A549 (cell line): ENCODE measurements around the gene IL10RA. TPM values are rescaled to one million over a fixed set of nuclear protein-coding genes. Genes with fewer than 3 reads are reported as not detected.

Experiments used
- ATAC-seq, 2 experiments: fragments of 200-7000 bp in 1 of 2; fragments of >200 bp in 1 of 2; cut with Nextera tagmentation in 1 of 2; cut with Tn5 transposase in 1 of 2; 3 replicates each; pipeline versions ENCODE4 v1.8.0 to v1.9.1; 2018 to 2020; ENCODE audit warnings: mild to moderate bottlenecking in 1 of 2, moderate library complexity in 1 of 2
- CTCF ChIA-PET: fragments of 300-600 bp; sonication (Branson Sonifier 250); formaldehyde crosslinking; extraction: SDS; loops from one replicate; lab custom pipeline; 2021; ENCODE audit warnings: antibody characterized with exemption, inconsistent platforms; lab: Yijun Ruan, JAX
- POLR2A ChIA-PET: fragments of 350-600 bp; formaldehyde crosslinking; extraction: SDS; loops from one replicate; lab custom pipeline; 2021; ENCODE audit warnings: antibody characterized with exemption, inconsistent platforms; lab: Yijun Ruan, JAX
- DNase-seq, 2 experiments: peaks; one replicate each; pipeline versions ENCODE4 v3.0.0 to v3.0.0-alpha.2; 2011 to 2016; ENCODE audit warnings: low read depth in 1 of 2, low spot score in 1 of 2
- FAIRE-seq: peaks from 2 replicates; lab custom pipeline; 2011; peaks lifted over from hg19 to GRCh38; lab: Jason Lieb, UNC
- H3K27ac ChIP-seq, 2 experiments: fragments of >200 bp; sonication (Bioruptor Twin); formaldehyde crosslinking; 3 replicates each; pipeline ENCODE4 v1.5.1; 2016 to 2017
- H3K4me1 ChIP-seq: fragments of >200 bp; sonication (Bioruptor Twin); formaldehyde crosslinking; 3 replicates; pipeline ENCODE4 v1.6.1; 2016
- H3K4me2 ChIP-seq: fragments of >200 bp; sonication (Bioruptor Twin); formaldehyde crosslinking; 3 replicates; pipeline ENCODE4 v1.6.1; 2016
- H3K4me3 ChIP-seq: fragments of >200 bp; sonication (Bioruptor Twin); formaldehyde crosslinking; 3 replicates; pipeline ENCODE4 v1.5.1; 2016
- H3K9me3 ChIP-seq: fragments of >200 bp; sonication (Bioruptor Twin); formaldehyde crosslinking; 3 replicates; pipeline ENCODE4 v1.6.1; 2016
- ATOH8 ChIP-seq: fragments of 250-450 bp; sonication (Bioruptor Pico); IDR thresholded peaks from 2 replicates; pipeline ENCODE4 v1.5.0; 2020; ENCODE audit warnings: low read depth, mild to moderate bottlenecking, moderate library complexity
- BCL3 ChIP-seq: fragments of >200 bp; sonication (Bioruptor Twin); formaldehyde crosslinking; IDR thresholded peaks from 3 replicates; pipeline ENCODE4 v1.6.1; 2016
- BHLHE40 ChIP-seq: IDR thresholded peaks from 2 replicates; pipeline ENCODE4 v1.6.1; 2012; ENCODE audit warnings: low read depth, low read length, inconsistent platforms
- CBX8 ChIP-seq: fragments of 200-600 bp; sonication (generic); IDR thresholded peaks from 2 replicates; pipeline ENCODE4 v1.6.1; 2016
- CHD2 ChIP-seq: fragments of 150-350 bp; IDR thresholded peaks from 2 replicates; pipeline ENCODE4 v1.6.1; 2014; ENCODE audit warnings: low read length; ENCODE audit not compliant: partially characterized antibody
- CHD4 ChIP-seq: fragments of 200-600 bp; sonication (generic); IDR thresholded peaks from 2 replicates; pipeline ENCODE4 v1.6.1; 2016; ENCODE audit warnings: antibody characterized with exemption, mild to moderate bottlenecking, borderline replicate concordance
- EHMT2 ChIP-seq: fragments of 200-600 bp; sonication (generic); IDR thresholded peaks from 2 replicates; pipeline ENCODE4 v1.6.1; 2016; ENCODE audit warnings: antibody characterized with exemption, low read depth, mild to moderate bottlenecking, moderate library complexity
- HOXB5 ChIP-seq: fragments of 250-450 bp; sonication (Bioruptor Pico); IDR thresholded peaks from 2 replicates; pipeline ENCODE4 v1.5.0; 2020; ENCODE audit warnings: mild to moderate bottlenecking, moderate library complexity
- JUN ChIP-seq, 2 experiments: fragments of >200 bp; sonication (Bioruptor Twin); formaldehyde crosslinking; IDR thresholded peaks; 2 replicates in 1 of 2; 3 replicates in 1 of 2; pipeline ENCODE4 v1.6.1; 2016 to 2017
- KDM1A ChIP-seq: fragments of 200-600 bp; sonication (generic); IDR thresholded peaks from 2 replicates; pipeline ENCODE4 v1.6.1; 2016; ENCODE audit warnings: low read depth, mild to moderate bottlenecking
- KDM5A ChIP-seq: fragments of 200-600 bp; sonication (generic); IDR thresholded peaks from 2 replicates; pipeline ENCODE4 v1.6.1; 2016; ENCODE audit warnings: antibody characterized with exemption, mild to moderate bottlenecking
- MYC ChIP-seq: IDR thresholded peaks from 2 replicates; pipeline ENCODE4 v1.6.1; 2012; ENCODE audit warnings: mild to moderate bottlenecking, inconsistent platforms, low read length, improper control_type of control experiment, borderline replicate concordance
- NPAS2 ChIP-seq: fragments of 250-450 bp; sonication (Bioruptor Pico); IDR thresholded peaks from 2 replicates; pipeline ENCODE4 v1.8.0; 2022; ENCODE audit warnings: mild to moderate bottlenecking, moderate library complexity, borderline replicate concordance
- PBX3 ChIP-seq: IDR thresholded peaks from 2 replicates; pipeline ENCODE4 v1.6.1; 2012
- RARB ChIP-seq: fragments of 250-450 bp; sonication (Bioruptor Pico); IDR thresholded peaks from 2 replicates; pipeline ENCODE4 v1.8.0; 2021; ENCODE audit warnings: mild to moderate bottlenecking, moderate library complexity
- REST ChIP-seq: fragments of 200-600 bp; sonication (generic); IDR thresholded peaks from 2 replicates; pipeline ENCODE4 v1.6.1; 2016; ENCODE audit warnings: antibody characterized with exemption, mild to moderate bottlenecking, moderate library complexity
- RFX5 ChIP-seq: fragments of 450-650 bp; IDR thresholded peaks from 2 replicates; pipeline ENCODE4 v1.7.1; 2014; ENCODE audit warnings: antibody characterized with exemption, mild to moderate bottlenecking, moderate library complexity
- TFCP2L1 ChIP-seq: fragments of 250-450 bp; sonication (Bioruptor Pico); IDR thresholded peaks from 2 replicates; pipeline ENCODE4 v1.5.0; 2021; ENCODE audit warnings: mild to moderate bottlenecking
- ZC3H11A ChIP-seq: fragments of 450-650 bp; IDR thresholded peaks from 2 replicates; pipeline ENCODE4 v1.6.1; 2014; ENCODE audit warnings: antibody characterized with exemption, mild to moderate bottlenecking
- ZNF302 ChIP-seq: fragments of 250-450 bp; sonication (Bioruptor Pico); IDR thresholded peaks from 2 replicates; pipeline ENCODE4 v1.9.0; 2021; ENCODE audit warnings: inconsistent platforms, mild to moderate bottlenecking, moderate library complexity
- ZSCAN20 ChIP-seq: fragments of 250-450 bp; sonication (Bioruptor Pico); IDR thresholded peaks from 2 replicates; pipeline ENCODE4 v1.8.0; 2022; ENCODE audit warnings: mild to moderate bottlenecking, moderate library complexity
- WGBS: methylation state at CpG from one replicate; pipeline ENCODE4 v1.1.6; 2017; ENCODE audit errors: missing lambda C conversion rate; 5-methylcytosine and 5-hydroxymethylcytosine counted together
- polyA plus RNA-seq, 4 experiments: library from polyadenylated mRNA; depleted of rRNA in 3 of 4; stranded (reverse); fragments of >200 nt; fragmentation: RNase III in 1 of 4; extraction: RNeasy Plus Mini Kit Qiagen cat#74134 plus additional on column Dnase treatment in 1 of 4; gene quantifications; 2 replicates in 3 of 4; 3 replicates in 1 of 4; pipeline ENCODE4 v1.2.3, GENCODE V29; 2011 to 2017

Gene IL10RA
- polyA plus RNA-seq, 2 of the 4 experiments (the other 2 are of a cell fraction), result 0.03 to 0.17 TPM

- POLR2A ChIA-PET, result no interaction called here
- TF ChIP-seq ZC3H11A (no peak), BCL3 (no peak), PBX3 (no peak), HOXB5 (CRISPR knock-in tag) (no peak), KDM5A (no peak), CBX8 (no peak), KDM1A (no peak), RARB (no peak), MYC (no peak), ATOH8 (CRISPR knock-in tag) (no peak)
- TF ChIP-seq, all 56 proteins: peak for 0
- FAIRE-seq, result no peak
- no peak for DNase-seq
- no peaks in the 10 kb centered on the region for H3K9me3 ChIP-seq
- no peak for ATAC-seq
- 26% methylated on average over 7 of the region's 7 CpGs for WGBS
- CTCF ChIA-PET, result interaction anchor here (1.4 to 1.7 kb wide), 3 partner anchors 10 to 74 kb away, joined by 3 to 5 read pairs (median 3); no protein-coding TSS in a partner anchor
- no peak overlapping the region for H3K4me2 ChIP-seq
- H3K27ac ChIP-seq, result no peak overlapping the region
- H3K4me1 ChIP-seq, result no peaks in the 10 kb centered on the region
- no peak overlapping the region for H3K4me3 ChIP-seq
Measured at GRCh38 chr11:117979481-117980211, 6.5 kb upstream of the IL10RA start.

- CTCF ChIA-PET, result interaction anchor here (1.5 kb wide), 1 partner anchor 9 kb away, joined by 3 read pairs; no protein-coding TSS in a partner anchor
Measured at GRCh38 chr11:117980280-117980679, 5.9 kb upstream of the IL10RA start.

More at GRCh38 chr11:117980280-117980679, 5.9 kb upstream of the IL10RA start:
- Histone ChIP-seq H3K4me2 (no peak overlapping the region), H3K4me3 (no peak overlapping the region), H3K4me1 (no peaks in the 10 kb centered on the region), H3K27ac (no peak overlapping the region), H3K9me3 (no peaks in the 10 kb centered on the region)
- 7% methylated on average over 2 of the region's 2 CpGs for WGBS
- no peak for FAIRE-seq
- no peak for ATAC-seq
- DNase-seq, result no peak
- TF ChIP-seq CBX8 (no peak), NPAS2 (CRISPR knock-in tag) (no peak), REST (no peak), EHMT2 (no peak), TFCP2L1 (no peak), BHLHE40 (no peak), ZSCAN20 (CRISPR knock-in tag) (no peak), ZNF302 (CRISPR knock-in tag) (no peak), CHD4 (no peak), CHD2 (no peak), JUN (IDR thresholded peaks at IDR 0.05) (no peak), RFX5 (no peak), PBX3 (no peak)
- POLR2A ChIA-PET, result no interaction called here
